Pancreas (tissue), 10 donors: ENCODE data around the gene AMACR. TPM values are rescaled to one million over a fixed set of nuclear protein-coding genes. Genes with fewer than 3 reads are reported as not detected.

ENCODE experiments used
- ATAC-seq, 4 donors: fragments of 200-7000 bp; cut with Tn5 transposase; one replicate each; pipeline versions ENCODE4 v1.8.0 to v1.9.1; 2020; ENCODE audit warnings: mild to moderate bottlenecking in 4 of 4, moderate library complexity in 4 of 4
- DNase-seq, 6 donors: peaks; one replicate each; pipeline ENCODE4 v3.0.0-alpha.2; 2020
- FAIRE-seq: peaks from 2 replicates; lab custom pipeline; 2012; peaks lifted over from hg19 to GRCh38; lab: Jason Lieb, UNC
- H3K27ac ChIP-seq, 4 donors: fragments of 200-600 bp; sonication (generic); 1 replicate in 3 of 4; 2 replicates in 1 of 4; pipeline versions ENCODE4 v1.5.0 to v1.8.0; 2020
- H3K27me3 ChIP-seq, 4 donors: fragments of 200-600 bp; one replicate each; pipeline ENCODE4 v1.8.0; 2021
- H3K36me3 ChIP-seq, 3 donors: fragments of 200-600 bp; sonication (generic) in 1 of 3; one replicate each; pipeline versions ENCODE4 v1.5.0 to v1.8.0; 2020 to 2021
- H3K4me1 ChIP-seq, 3 donors: fragments of 200-600 bp; one replicate each; pipeline ENCODE4 v1.8.0; 2021
- H3K4me3 ChIP-seq, 4 donors: fragments of 200-600 bp; sonication (generic) in 2 of 4; one replicate each; pipeline versions ENCODE4 v1.5.0 to v1.8.0; 2020 to 2021
- H3K9me3 ChIP-seq, 4 donors: fragments of 200-600 bp; one replicate each; pipeline ENCODE4 v1.8.0; 2021
- CTCF ChIP-seq, 4 donors: fragments of 200-600 bp; sonication (generic) in 3 of 4; IDR thresholded peaks; one replicate each; pipeline versions ENCODE4 v1.5.0 to v1.8.0; 2021; ENCODE audit warnings: antibody characterized with exemption in 4 of 4
- WGBS, 2 donors: extraction: QIAGEN DNeasy Blood & Tissue Kit; methylation state at CpG; one replicate each; pipeline ENCODE4 v1.1.7; 2013; 5-methylcytosine and 5-hydroxymethylcytosine counted together
- intact Hi-C, 3 donors: fragments of 100-400 bp; cut with DNase I; formaldehyde crosslinking; loops; one replicate each; pipeline versions ENCODE4 v1.11.1 to v1.14.2; 2022
- polyA plus RNA-seq, 2 donors: library from polyadenylated mRNA; stranded (reverse); fragments of 200-250 nt; gene quantifications; one replicate each; pipeline ENCODE4 v1.2.3, GENCODE V29; 2013
- total RNA-seq, 6 donors: library from RNA; stranded (reverse); fragmentation: NEBNext Ultra II Directional in 4 of 6; extraction: Animal tissue kit (Norgen Biotek cat#: 25700) in 4 of 6; gene quantifications; one replicate each; pipeline versions ENCODE4 v1.2.1 to v1.2.4, GENCODE V29; 2021 to 2023
- donor health status: healthy with polysubstance abuse.
- donor health status: DM: no; HTN: no; CAD: no; lungs with moderate emphysema.
- donor health status: DM: no; HTN: no; CAD: no.
- donor health status: control.
- donor health status: control.
- donor health status: Bipolar disorder and iron deficiency.
- donor health status: DM: yes; HTN: yes; CAD: no.
- donor health status: DM: no; HTN: no; CAD: no.
- donor health status: DM: no; HTN: no; CAD: no.
- donor health status: DM: yes; HTN: yes; CAD: no.

AMACR gene
- total and polyA plus RNA-seq, 8 donors = 4.4 to 15.1 (median 10.1) TPM

GRCh38 chr5:34047774-34048572 is 40.1 kb upstream of the AMACR start:
- H3K4me3 ChIP-seq = no peak overlapping the region
- no peak for TF ChIP-seq CTCF (IDR thresholded peaks at IDR 0.05)
- ATAC-seq (no peak), FAIRE-seq (no peak), DNase-seq (no peak)
- H3K9me3 ChIP-seq = no peaks in the 10 kb centered on the region
- H3K27me3 ChIP-seq = no peaks in the 10 kb centered on the region
- intact Hi-C loops = no loop called here
- peaks cover 0 to 8% (median 0%) of the 10 kb centered on the region in 3 donors for H3K36me3 ChIP-seq
- H3K27ac ChIP-seq = no peak overlapping the region
- H3K4me1 ChIP-seq = peaks cover 2 to 14% (median 13%) of the 10 kb centered on the region in 3 donors

DNA sequence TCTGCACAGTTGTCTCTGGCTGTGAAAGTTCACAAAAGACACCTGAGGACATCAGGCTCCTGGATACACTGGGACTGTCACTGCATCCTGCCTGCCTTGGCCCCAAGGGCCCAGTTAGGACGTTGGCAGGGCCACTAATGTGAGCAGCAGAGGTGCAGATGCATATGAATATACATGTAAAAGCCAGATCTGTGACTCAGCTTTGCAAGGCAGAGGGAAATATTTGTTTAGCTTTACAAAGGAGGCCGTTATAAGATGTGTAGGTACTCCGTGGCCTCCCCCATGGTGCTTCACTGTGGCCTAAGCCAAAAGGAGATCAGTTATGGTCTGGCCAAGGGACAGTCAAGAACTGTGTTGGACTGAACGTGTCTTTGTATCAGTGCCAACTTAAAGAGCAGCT is 39.3 kb upstream of the AMACR start:
- peaks cover 5 to 19% (median 16%) of the 10 kb centered on the region in 3 donors for H3K4me1 ChIP-seq
- no peak for ATAC-seq
- H3K36me3 ChIP-seq = peaks cover 0 to 8% (median 0%) of the 10 kb centered on the region in 3 donors
- TF ChIP-seq CTCF (IDR thresholded peaks at IDR 0.05) = no peak
- H3K4me3 ChIP-seq = no peak overlapping the region
- H3K9me3 ChIP-seq = no peaks in the 10 kb centered on the region
- DNase-seq = no peak
- 85 to 91% methylated on average over 4 of the region's 4 CpGs for WGBS, 2 donors
- no peak for FAIRE-seq
- intact Hi-C loops = no loop called here
- H3K27me3 ChIP-seq = no peaks in the 10 kb centered on the region
- H3K27ac ChIP-seq = no peak overlapping the region

GRCh38 chr5:34045996-34046395 is 38.1 kb upstream of the AMACR start:
- no peaks in the 10 kb centered on the region for H3K9me3 ChIP-seq
- DNase-seq (no peak), FAIRE-seq (no peak), ATAC-seq (no peak)
- H3K27me3 ChIP-seq = no peaks in the 10 kb centered on the region
- intact Hi-C loops = no loop called here
- H3K4me3 ChIP-seq = no peak overlapping the region
- H3K36me3 ChIP-seq = peaks cover 0 to 2% (median 0%) of the 10 kb centered on the region in 3 donors
- no peak for TF ChIP-seq CTCF (IDR thresholded peaks at IDR 0.05)
- H3K27ac ChIP-seq = no peak overlapping the region
- H3K4me1 ChIP-seq = peaks cover 5 to 19% (median 16%) of the 10 kb centered on the region in 3 donors

DNA sequence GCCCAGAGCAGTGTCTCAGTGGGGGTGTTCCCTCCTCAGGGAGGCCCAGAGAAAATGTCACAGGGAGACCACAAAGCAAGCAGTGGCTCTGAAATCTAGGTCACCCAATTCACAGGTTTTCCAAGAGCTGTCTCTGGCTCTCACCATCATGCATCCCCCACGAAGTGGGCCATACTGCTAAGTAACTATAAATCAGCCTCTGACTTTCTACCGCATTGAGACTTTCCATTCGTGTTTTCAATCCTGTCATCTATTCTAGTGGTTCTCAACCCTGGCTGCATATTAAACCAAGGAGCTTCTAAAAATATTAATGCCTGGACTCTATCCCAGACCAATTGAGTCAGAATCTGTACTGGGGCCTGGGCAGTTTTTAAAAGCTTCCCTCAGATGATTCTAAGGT is 37.2 kb upstream of the AMACR start:
- WGBS, 2 donors = 86 to 89% methylated on average over 3 of the region's 3 CpGs
- intact Hi-C loops = no loop called here
- no peak for FAIRE-seq
- Histone ChIP-seq H3K4me3 (no peak overlapping the region), H3K27me3 (no peaks in the 10 kb centered on the region), H3K36me3 (no peaks in the 10 kb centered on the region), H3K9me3 (no peaks in the 10 kb centered on the region), H3K4me1 (peaks cover 5 to 19% (median 16%) of the 10 kb centered on the region in 3 donors), H3K27ac (no peak overlapping the region)
- DNase-seq = no peak
- TF ChIP-seq CTCF (IDR thresholded peaks at IDR 0.05) = no peak
- ATAC-seq = no peak
